NCI-H748 (cell line): ENCODE measurements around the gene ST6GALNAC3.
"Not testable (repeated sequence)": the region's sequence is repeated elsewhere in the genome, so short reads cannot be mapped to it uniquely, and the experiment has no call there.

Experiments used
- DNase-seq: peaks from one replicate; lab custom pipeline; 2025; ENCODE audit not compliant: unreplicated experiment; lab: John Stamatoyannopoulos, UW

The ST6GALNAC3 gene

GRCh38 chr1:76238094-76238628, 163.6 kb downstream of the ST6GALNAC3 start:
- DNase-seq, result no peak

- peak; percentile 93 for DNase-seq
Measured at GRCh38 chr1:76239470-76239918, 164.9 kb downstream of the ST6GALNAC3 start.

GRCh38 chr1:76240316-76240715, 165.8 kb downstream of the ST6GALNAC3 start:
- no peak for DNase-seq

- DNase-seq, result not testable (repeated sequence)
Measured at GRCh38 chr1:76242587-76242986, 168.0 kb downstream of the ST6GALNAC3 start.

GRCh38 chr1:76247261-76247852, 172.8 kb downstream of the ST6GALNAC3 start:
- no peak for DNase-seq

GRCh38 chr1:76250271-76250670, 175.7 kb downstream of the ST6GALNAC3 start:
- DNase-seq, result peak; percentile 22

- DNase-seq, result no peak
Measured at GRCh38 chr1:76252431-76252830, 177.9 kb downstream of the ST6GALNAC3 start.

- peak; percentile 77 for DNase-seq
Measured at GRCh38 chr1:76254104-76255030, 179.8 kb downstream of the ST6GALNAC3 start.

GRCh38 chr1:76256289-76257223, 182.0 kb downstream of the ST6GALNAC3 start:
- DNase-seq, result peak; percentile 15

- no peak for DNase-seq
Measured at GRCh38 chr1:76257823-76258222, 183.3 kb downstream of the ST6GALNAC3 start.

- DNase-seq, result no peak
Measured at GRCh38 chr1:76259270-76259669, 184.7 kb downstream of the ST6GALNAC3 start.

GRCh38 chr1:76260279-76260678, 185.7 kb downstream of the ST6GALNAC3 start:
- no peak for DNase-seq

GRCh38 chr1:76262601-76263000, 188.1 kb downstream of the ST6GALNAC3 start:
- no peak for DNase-seq

- no peak for DNase-seq
Measured at GRCh38 chr1:76264642-76265041, 190.1 kb downstream of the ST6GALNAC3 start.

- DNase-seq, result no peak
Measured at GRCh38 chr1:76266762-76267161, 192.2 kb downstream of the ST6GALNAC3 start.

GRCh38 chr1:76267631-76268030, 193.1 kb downstream of the ST6GALNAC3 start:
- DNase-seq, result no peak

- no peak for DNase-seq
Measured at GRCh38 chr1:76268341-76268740, 193.8 kb downstream of the ST6GALNAC3 start.

- DNase-seq, result no peak
Measured at GRCh38 chr1:76269155-76269554, 194.6 kb downstream of the ST6GALNAC3 start.

- DNase-seq, result no peak
Measured at GRCh38 chr1:76274302-76274701, 199.8 kb downstream of the ST6GALNAC3 start.

GRCh38 chr1:76274718-76275117, 200.2 kb downstream of the ST6GALNAC3 start:
- DNase-seq, result no peak

GRCh38 chr1:76278711-76279100, 204.2 kb downstream of the ST6GALNAC3 start:
- no peak for DNase-seq
